Camera-type eye (tissue), 1 donor: ENCODE data around the gene CSF3. TPM values are rescaled to one million over a fixed set of nuclear protein-coding genes. Genes with fewer than 3 reads are reported as not detected.

Source experiments
- total RNA-seq: library from RNA; depleted of rRNA; stranded (reverse); fragments of >200 nt; gene quantifications from one replicate; pipeline ENCODE4 v1.2.3, GENCODE V29; 2014

CSF3 gene, protein sequence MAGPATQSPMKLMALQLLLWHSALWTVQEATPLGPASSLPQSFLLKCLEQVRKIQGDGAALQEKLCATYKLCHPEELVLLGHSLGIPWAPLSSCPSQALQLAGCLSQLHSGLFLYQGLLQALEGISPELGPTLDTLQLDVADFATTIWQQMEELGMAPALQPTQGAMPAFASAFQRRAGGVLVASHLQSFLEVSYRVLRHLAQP
- total RNA-seq, result not detected

GRCh38 chr17:40015005-40015997, at the start of gene CSF3:
CSF3 (plus strand) TSS chr17:40015440; CDS start chr17:40015475, 35 bp downstream.

DNA sequence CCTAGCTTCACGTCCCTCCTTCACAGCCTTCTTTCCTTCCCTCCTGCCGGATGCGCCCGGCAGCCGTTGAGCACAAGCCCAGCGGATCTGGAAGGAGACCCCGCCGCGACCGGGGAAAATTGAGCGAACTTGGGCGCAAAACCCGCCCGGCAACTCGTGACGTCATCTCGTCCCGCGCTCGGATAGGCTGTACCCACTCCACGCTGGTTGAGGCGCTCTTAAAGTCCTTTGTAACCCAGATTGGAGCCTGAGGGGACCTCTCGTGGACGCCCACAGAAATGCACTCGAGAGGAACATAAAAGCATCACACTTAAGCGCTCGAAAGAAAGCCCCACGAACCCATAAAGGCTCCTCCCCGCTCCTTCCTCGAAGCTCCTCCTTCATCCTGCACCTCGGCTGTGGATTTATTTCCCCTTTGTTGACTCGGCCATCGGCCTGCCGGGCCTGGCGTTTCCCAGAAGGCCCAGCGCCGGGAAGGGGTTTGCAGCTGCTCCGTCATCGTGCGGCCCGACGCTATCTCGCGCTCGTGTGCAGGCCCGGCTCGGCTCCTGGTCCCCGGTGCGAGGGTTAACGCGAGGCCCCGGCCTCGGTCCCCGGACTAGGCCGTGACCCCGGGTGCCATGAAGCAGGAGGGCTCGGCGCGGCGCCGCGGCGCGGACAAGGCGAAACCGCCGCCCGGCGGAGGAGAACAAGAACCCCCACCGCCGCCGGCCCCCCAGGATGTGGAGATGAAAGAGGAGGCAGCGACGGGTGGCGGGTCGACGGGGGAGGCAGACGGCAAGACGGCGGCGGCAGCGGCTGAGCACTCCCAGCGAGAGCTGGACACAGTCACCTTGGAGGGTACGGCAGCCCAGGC, 34.7 kb upstream of the CSF3 start, which contains the start of gene PSMD3:
Gene PSMD3 (plus strand): TSS at position 457 of the 856 bp plus-strand sequence. CDS start 164 bp downstream, at position 621.

GRCh38 chr17:40062329-40063186, 47.3 kb downstream of the CSF3 start, which contains the start of gene THRA:
THRA (plus strand) TSS chr17:40062965; CDS start chr17:40074489, 11,524 bp downstream.

Other genes starting within 250 kb of the CSF3 start
- 0.55 TPM for gene IKZF3, start 151.1 kb upstream of the CSF3 start, total RNA-seq
- not detected for gene ZPBP2, start 147.2 kb upstream of the CSF3 start, total RNA-seq
- gene GSDMB, start 96.8 kb upstream of the CSF3 start, total RNA-seq, result 12.9 TPM
- gene ORMDL3, start 87.8 kb upstream of the CSF3 start, total RNA-seq, result 55.5 TPM
- gene LRRC3C, start 87.7 kb upstream of the CSF3 start, total RNA-seq, result not detected
- gene GSDMA, start 52.4 kb upstream of the CSF3 start, total RNA-seq, result not detected
- 75.3 TPM for gene PSMD3, start 34.6 kb upstream of the CSF3 start, total RNA-seq
- gene MED24, start 39.0 kb downstream of the CSF3 start, total RNA-seq, result 91.3 TPM
- 96.6 TPM for gene THRA, start 47.5 kb downstream of the CSF3 start, total RNA-seq
- 13.2 TPM for gene NR1D1, start 85.1 kb downstream of the CSF3 start, total RNA-seq
- 91.9 TPM for gene MSL1, start 106.5 kb downstream of the CSF3 start, total RNA-seq
- gene CASC3, start 125.1 kb downstream of the CSF3 start, total RNA-seq, result 71.7 TPM
- gene RAPGEFL1, start 162.0 kb downstream of the CSF3 start, total RNA-seq, result 16.2 TPM
- gene WIPF2, start 203.9 kb downstream of the CSF3 start, total RNA-seq, result 13.6 TPM